Kidney (tissue), 14 donors: Measurements from ENCODE around the gene LAMA5. TPM values are rescaled to one million over a fixed set of nuclear protein-coding genes. Genes with fewer than 3 reads are reported as not detected.

Experiments used
- DNase-seq, 5 donors: peaks; one replicate each; pipeline ENCODE4 v3.0.0-alpha.2; 2013 to 2020
- FAIRE-seq: peaks from 2 replicates; lab custom pipeline; 2012; peaks lifted over from hg19 to GRCh38; lab: Jason Lieb, UNC
- H3K27ac ChIP-seq, 2 donors: one replicate each; pipeline ENCODE4 v1.7.0; 2013; ENCODE audit warnings: low read depth in 2 of 2, low read length in 2 of 2, inconsistent platforms in 1 of 2
- H3K27me3 ChIP-seq: one replicate; pipeline ENCODE4 v1.7.1; 2013; ENCODE audit warnings: low read length, inconsistent platforms; ENCODE audit not compliant: control insufficient read depth, insufficient read depth
- H3K36me3 ChIP-seq, 3 donors: one replicate each; pipeline versions ENCODE4 v1.7.0 to v1.7.1; 2013; ENCODE audit warnings: low read length in 3 of 3, control low read depth in 1 of 3, inconsistent platforms in 1 of 3; ENCODE audit not compliant: insufficient read depth in 3 of 3, control insufficient read depth in 2 of 3
- H3K4me1 ChIP-seq, 3 donors: one replicate each; pipeline versions ENCODE4 v1.7.0 to v1.7.1; 2013; ENCODE audit warnings: low read length in 3 of 3, inconsistent platforms in 1 of 3, low read depth in 1 of 3; ENCODE audit not compliant: control insufficient read depth in 2 of 3, insufficient read depth in 2 of 3
- H3K4me3 ChIP-seq, 3 donors: one replicate each; pipeline versions ENCODE4 v1.7.0 to v1.8.1; 2013; ENCODE audit warnings: low read length in 3 of 3, control low read depth in 1 of 3, inconsistent platforms in 1 of 3
- H3K9ac ChIP-seq, 3 donors: one replicate each; pipeline versions ENCODE4 v1.7.0 to v1.7.1; 2013; ENCODE audit warnings: low read length in 3 of 3, control low read depth in 1 of 3, inconsistent platforms in 1 of 3
- H3K9me3 ChIP-seq, 3 donors: one replicate each; pipeline versions ENCODE4 v1.7.0 to v1.7.1; 2013; ENCODE audit warnings: low read length in 3 of 3, control low read depth in 1 of 3, inconsistent platforms in 1 of 3; ENCODE audit not compliant: control insufficient read depth in 2 of 3, insufficient read depth in 1 of 3
- intact Hi-C: fragments of 100-400 bp; cut with DNase I; formaldehyde crosslinking; loops from one replicate; pipeline ENCODE4 v1.11.1; 2022
- polyA plus RNA-seq: library from polyadenylated mRNA; stranded (reverse); fragments of 350-450 nt; fragmentation: Illumina TruSeq; extraction: RNeasy Lipid Tissue Mini Kit (QIAGEN cat#74804); gene quantifications from one replicate; pipeline ENCODE4 v1.2.3, GENCODE V29; 2014; ENCODE audit warnings: low read depth, low replicate concordance; ENCODE audit not compliant: insufficient read depth
- total RNA-seq: library from RNA; stranded (reverse); fragmentation: NEBNext Ultra II Directional; extraction: Animal tissue kit (Norgen Biotek cat#: 25700); gene quantifications from one replicate; pipeline ENCODE4 v1.2.1, GENCODE V29; 2021
- TF ChIP-seq, protein P1 (sequence below): IDR thresholded peaks from 3 replicates; pipeline ENCODE4 v1.5.1; 2012; ENCODE audit warnings: mild to moderate bottlenecking, moderate library complexity, borderline replicate concordance; ENCODE audit not compliant: insufficient read depth; ENCODE audit errors: extremely low read depth
- donor health status: control.
- donor health status: control.
- donor health status: control.
- donor health status: control.
- donor health status: control.
- donor health status: DM: yes; HTN: yes; CAD: no.
- donor health status: Normal renal cell carcinoma (clear cell type).

LAMA5 gene
- total and polyA plus RNA-seq, 2 donors from 2014 or later, result 94.0 to 342 TPM

DNA sequence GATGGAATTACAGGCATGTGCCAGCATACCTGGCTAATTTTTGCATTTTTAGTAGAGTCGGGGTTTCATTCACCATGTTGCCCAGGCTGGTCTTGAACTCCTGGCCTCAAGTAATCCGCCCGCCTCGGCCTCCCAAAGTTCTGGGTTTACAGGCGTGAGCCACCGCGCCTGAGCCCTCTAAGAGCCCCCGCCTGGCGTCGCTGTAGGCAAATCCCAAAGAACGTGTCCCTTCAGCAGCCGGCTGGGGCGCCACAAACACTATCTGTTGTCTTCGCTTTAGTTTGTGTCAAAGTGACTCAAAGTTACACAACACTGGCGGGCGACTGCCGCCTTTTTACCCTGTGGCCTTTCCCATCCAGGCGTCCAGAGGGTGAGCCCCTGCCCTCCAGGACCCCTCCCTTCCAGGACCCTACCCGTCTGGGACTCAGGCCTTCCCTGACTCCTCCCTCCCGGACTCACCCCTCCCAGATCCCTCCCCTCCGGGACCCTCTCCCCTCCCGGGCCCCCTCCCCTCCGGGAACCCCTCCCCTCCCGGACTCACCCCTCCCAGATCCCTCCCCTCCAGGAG, 65.3 kb downstream of the LAMA5 start:
- peak; percentile 91 to 97 (median 94) for DNase-seq
- TF ChIP-seq, protein P1, sequence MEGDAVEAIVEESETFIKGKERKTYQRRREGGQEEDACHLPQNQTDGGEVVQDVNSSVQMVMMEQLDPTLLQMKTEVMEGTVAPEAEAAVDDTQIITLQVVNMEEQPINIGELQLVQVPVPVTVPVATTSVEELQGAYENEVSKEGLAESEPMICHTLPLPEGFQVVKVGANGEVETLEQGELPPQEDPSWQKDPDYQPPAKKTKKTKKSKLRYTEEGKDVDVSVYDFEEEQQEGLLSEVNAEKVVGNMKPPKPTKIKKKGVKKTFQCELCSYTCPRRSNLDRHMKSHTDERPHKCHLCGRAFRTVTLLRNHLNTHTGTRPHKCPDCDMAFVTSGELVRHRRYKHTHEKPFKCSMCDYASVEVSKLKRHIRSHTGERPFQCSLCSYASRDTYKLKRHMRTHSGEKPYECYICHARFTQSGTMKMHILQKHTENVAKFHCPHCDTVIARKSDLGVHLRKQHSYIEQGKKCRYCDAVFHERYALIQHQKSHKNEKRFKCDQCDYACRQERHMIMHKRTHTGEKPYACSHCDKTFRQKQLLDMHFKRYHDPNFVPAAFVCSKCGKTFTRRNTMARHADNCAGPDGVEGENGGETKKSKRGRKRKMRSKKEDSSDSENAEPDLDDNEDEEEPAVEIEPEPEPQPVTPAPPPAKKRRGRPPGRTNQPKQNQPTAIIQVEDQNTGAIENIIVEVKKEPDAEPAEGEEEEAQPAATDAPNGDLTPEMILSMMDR, result peak; percentile 95
- Histone ChIP-seq H3K4me1 (peaks cover 0 to 28% (median 21%) of the 10 kb centered on the region in 3 donors), H3K27ac (peak overlapping the region; percentile 98 to 99), H3K36me3 (peaks cover 0 to 16% (median 0%) of the 10 kb centered on the region in 3 donors), H3K27me3 (no peaks in the 10 kb centered on the region), H3K9me3 (no peaks in the 10 kb centered on the region), H3K9ac (peak overlapping the region in 1 of 3 donors; percentile 86), H3K4me3 (peak overlapping the region; percentile 36 to 67 (median 40))
- no peak for FAIRE-seq
- intact Hi-C loops, result loop anchor here (5.0 kb wide), 1 partner anchor 75 kb away; no protein-coding TSS in a partner anchor

DNA sequence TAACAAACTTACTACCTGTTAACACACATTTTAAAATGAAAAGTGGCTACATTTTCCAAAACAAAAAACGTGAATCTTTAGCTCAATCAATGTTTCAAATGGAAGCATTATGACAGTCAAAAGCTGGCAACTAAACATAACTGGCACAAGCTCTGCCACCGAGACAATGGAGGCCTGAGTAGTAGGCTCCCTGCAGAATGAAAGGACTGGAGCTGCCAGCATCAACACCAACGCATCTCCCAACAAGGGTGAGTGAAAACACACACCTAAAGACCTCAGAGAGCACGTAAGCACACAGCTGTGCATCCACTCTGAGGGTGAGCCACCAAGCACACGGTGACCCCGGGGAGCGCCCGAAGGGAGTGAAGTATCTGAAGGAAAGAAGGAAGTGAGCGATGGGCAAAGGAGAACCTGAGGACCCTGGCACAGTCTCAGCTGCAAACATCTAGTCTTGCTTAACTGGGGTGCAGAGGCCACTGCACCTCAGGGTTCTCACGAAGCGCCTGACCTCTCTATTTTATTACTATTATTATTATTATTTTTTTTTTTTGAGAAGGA, 65.9 kb downstream of the LAMA5 start:
- Histone ChIP-seq H3K9ac (no peak overlapping the region), H3K4me1 (peaks cover 0 to 26% (median 21%) of the 10 kb centered on the region in 3 donors), H3K36me3 (peaks cover 0 to 10% (median 0%) of the 10 kb centered on the region in 3 donors), H3K27ac (no peak overlapping the region), H3K27me3 (no peaks in the 10 kb centered on the region), H3K9me3 (no peaks in the 10 kb centered on the region), H3K4me3 (no peak overlapping the region)
- FAIRE-seq (no peak), DNase-seq (peak in 1 of 5 donors; percentile 73)
- intact Hi-C loops, result loop anchor here (5.0 kb wide), 1 partner anchor 76 kb away; no protein-coding TSS in a partner anchor
- TF ChIP-seq, protein P1, result no peak

DNA sequence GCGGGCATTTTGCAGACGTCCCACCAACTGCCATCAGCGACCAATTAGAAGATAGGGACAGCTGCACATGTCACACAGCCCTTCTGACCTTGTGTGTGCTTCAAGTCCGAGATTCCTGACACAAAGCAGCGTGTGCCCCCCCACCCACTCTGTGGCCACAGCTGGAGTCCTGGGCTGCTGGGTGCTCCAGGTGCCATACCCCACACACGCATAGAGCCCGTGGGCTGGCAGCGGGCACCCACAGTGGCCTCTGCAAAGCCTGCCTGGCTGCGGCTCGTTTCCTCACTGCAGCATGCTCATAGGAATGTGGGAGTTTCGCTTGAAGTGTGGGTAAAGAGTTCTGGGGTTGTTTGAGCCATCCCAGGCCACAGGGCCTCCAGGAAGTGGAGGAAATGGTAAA, 66.8 kb downstream of the LAMA5 start:
- Histone ChIP-seq H3K4me1 (peaks cover 0 to 18% (median 13%) of the 10 kb centered on the region in 3 donors), H3K36me3 (peaks cover 0 to 9% (median 6%) of the 10 kb centered on the region in 3 donors), H3K4me3 (no peak overlapping the region), H3K27ac (no peak overlapping the region), H3K9me3 (no peaks in the 10 kb centered on the region), H3K9ac (no peak overlapping the region), H3K27me3 (no peaks in the 10 kb centered on the region)
- intact Hi-C loops, result loop anchor here (5.0 kb wide), 1 partner anchor 77 kb away; no protein-coding TSS in a partner anchor
- TF ChIP-seq, protein P1, result no peak
- no peak for FAIRE-seq
- DNase-seq, result peak in 1 of 5 donors; percentile 71
